NCI-H2029 (cell line): Measurements from ENCODE around the gene CAGE1.
A peak's percentile ranks its signal among the peaks of the same experiment; 100 is the strongest.
"Not testable (repeated sequence)": the region's sequence is repeated elsewhere in the genome, so short reads cannot be mapped to it uniquely, and the experiment has no call there.

Source experiments
- DNase-seq: peaks from one replicate; lab custom pipeline; 2025; lab: John Stamatoyannopoulos, UW

CAGE1 gene

DNA sequence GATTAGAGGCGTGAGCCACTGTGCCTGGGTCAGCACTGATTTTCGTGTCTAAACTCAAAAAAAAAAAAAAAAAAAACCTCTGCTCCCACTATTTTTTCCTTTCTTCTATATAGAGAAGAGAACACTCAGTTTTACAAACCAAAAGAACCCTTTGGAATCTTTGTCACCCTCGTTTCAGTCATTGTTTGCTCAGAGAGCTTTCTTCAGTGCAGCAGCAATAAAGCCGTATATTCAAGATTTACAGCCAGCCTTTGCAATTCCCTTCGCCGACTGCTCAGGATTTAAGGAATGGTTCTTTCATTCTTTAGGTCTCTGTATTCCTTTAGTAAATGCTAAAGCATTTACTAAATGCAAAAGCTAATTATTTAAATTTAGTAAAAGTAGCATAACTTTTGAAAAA is 20.2 kb upstream of the CAGE1 start:
- DNase-seq, result no peak

DNA sequence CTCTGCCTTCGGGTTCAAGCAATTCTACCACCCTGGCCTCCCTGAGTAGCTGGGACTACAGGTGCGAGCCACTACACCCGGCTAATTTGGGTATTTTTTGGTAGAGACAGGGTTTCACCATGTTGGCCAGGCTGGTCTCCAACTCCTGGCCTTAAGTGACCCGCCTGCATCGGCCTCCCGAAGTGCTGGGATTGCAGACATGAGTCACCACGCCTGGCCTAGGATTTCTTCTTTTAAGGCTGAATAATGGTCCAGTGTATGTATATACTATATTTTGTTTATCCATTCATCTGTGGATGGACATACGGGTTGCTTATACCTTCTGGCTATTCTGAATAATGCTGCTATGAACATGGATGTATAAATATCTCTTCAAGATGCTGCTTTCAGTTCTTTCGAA is 17.2 kb upstream of the CAGE1 start:
- DNase-seq, result no peak

DNA sequence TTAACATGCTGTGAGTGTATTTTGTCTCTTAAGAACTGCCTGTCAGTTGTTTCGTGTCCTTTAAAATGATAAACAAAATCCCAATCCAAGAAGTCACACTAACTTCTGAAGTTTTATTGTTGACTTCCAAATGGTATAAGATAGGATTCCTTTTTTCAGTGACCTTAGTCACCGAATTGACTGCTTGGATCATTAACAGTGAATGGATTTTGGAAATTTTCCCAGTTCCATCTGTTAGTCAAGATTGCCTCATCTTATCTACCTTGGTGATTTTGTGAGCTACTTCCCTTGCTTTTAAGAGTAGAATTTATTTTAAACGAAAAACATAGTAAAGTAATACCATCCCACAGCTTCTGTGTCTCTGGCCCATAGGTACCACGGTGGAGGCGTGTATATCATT is 15.0 kb upstream of the CAGE1 start:
- DNase-seq, result no peak

DNA sequence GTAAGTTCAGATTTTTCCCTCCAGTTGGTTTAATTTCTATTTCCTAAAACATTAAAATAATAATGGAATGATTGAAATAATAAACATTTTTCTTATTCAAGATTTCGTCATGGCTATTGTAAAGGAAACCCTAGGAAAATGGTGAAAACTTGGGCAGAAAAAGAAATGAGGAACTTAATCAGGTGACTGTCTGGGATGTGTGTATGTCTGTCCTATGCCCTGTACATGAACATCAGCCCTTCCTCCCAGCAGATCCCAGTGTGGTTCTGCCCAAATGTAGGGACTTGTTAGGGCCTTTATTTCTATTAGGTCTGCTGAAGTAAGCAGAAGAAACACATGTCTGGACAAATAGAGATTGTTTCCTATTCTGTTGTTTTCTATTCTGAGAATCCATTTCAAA is 13.2 kb upstream of the CAGE1 start:
- no peak for DNase-seq

DNA sequence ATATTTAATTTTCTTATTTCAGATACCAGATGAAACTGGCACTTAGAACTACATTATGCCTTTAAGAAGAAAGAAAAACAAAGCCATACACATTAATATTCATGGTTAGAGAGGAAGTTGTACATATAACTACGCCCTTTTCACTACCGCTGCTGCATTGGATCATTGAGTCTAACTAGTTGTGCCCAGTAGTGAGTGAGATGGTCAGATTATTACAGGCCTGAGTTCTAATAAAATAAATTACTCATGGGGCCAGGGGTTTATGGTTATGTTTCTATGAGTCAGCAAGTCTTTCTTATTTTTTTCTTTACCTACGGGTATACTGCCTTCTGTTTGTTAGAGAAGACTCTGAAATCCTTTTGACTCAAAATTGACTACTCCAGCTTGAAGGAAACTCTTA is 11.5 kb upstream of the CAGE1 start:
- DNase-seq, result no peak

DNA sequence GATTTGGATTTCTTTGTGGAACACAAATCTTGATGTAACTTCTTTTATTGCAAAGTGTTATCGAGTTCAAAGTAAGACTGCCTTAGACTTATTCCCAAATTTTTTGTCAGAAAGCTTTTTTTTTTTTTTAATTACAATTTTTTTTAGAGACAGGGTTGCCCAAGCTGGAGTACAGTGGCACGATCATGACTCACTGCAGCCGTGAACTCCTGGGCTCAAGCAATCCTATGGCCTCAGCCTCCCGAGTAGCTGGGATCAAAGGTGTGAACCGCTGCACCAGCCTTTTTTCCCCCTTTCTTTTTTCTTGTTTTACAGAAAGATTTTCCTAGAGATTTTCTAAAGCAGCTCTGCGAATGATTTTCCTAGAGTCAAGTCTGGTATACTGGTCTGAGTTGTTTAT is 2.9 kb upstream of the CAGE1 start:
- no peak for DNase-seq

DNA sequence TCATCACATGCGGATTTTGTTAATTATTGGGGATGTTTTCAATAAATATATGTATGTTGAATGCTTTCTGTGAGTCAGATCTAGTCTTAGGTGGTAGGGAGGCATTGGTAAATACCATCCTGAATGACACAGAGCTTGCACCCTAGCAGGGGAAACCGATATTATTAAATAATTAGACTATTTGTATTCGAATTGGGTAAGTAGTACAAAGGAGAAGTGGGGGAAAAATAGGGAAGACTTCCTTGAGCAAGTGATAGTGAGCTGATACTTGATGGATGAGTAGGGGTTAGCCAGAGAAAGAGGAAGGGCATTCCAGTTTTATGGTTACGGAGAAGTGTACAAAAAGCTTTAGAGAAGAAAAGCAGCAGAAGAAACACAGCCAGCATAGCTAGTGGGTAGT is 1.6 kb upstream of the CAGE1 start:
- DNase-seq, result no peak

DNA sequence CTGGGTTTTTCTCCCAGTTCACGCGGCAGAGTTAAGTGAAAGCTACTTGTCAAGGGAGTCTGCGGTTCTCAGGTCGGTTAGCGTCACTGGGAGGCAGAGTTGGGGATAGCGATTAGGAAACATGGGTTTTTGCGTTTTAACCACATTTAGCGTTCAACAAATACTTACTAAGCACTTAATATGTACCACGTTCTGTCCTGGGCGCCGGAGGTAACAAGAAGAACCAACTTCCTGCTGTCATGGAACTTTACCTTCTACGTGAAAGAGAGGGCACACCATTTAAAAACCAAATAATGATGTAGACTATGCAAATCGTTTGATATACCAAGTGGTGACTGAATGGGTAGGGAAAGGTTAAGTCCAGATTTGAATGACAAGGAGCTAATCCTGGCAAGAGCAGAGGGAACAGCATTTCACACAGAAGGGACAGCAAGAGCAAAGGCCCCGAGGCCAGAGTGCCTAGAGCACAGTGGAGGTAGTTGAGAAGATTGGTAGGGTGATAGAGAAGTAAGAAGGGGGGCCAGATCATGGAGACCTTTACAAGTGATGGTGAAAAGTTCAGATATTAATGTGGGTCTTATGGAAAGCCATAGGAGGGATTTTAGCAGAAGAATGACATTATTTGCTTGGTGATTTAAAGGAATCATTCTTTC is 810 bp upstream of the CAGE1 start:
- DNase-seq, result no peak

DNA sequence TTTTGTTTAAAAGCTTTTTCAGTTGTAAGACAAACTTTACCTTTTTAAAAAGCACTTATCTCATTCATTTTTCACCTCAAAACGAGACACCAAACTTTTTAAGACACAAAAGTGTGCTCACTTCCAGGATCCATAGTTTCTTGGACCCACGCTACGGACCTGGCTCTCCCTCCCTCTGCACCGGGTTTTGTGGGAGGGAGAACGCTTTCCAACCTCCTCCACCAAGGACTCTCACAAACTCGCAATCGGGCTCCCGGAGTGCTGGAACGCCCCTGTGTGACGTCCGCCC is 436 bp downstream of the CAGE1 start:
- no peak for DNase-seq

DNA sequence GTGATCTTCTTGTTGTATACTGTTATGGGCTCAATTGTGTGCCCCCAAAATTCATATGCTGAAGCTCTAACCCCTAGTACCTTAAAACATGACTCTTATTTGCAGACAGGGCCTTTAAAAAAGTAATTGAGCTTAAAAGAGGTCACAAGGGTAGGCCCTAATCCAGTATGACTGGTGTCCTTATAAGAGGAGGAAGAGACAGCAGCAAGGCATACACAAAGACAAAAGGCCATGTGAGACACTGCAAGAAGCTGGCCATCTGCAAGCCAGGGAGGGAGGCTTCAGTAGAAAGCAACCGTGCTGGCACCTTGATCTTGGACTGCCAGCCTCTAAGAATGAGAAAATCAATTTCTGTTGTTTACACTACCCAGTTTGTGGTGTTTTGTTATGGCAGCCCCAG is 8.4 kb downstream of the CAGE1 start:
- DNase-seq, result no peak

DNA sequence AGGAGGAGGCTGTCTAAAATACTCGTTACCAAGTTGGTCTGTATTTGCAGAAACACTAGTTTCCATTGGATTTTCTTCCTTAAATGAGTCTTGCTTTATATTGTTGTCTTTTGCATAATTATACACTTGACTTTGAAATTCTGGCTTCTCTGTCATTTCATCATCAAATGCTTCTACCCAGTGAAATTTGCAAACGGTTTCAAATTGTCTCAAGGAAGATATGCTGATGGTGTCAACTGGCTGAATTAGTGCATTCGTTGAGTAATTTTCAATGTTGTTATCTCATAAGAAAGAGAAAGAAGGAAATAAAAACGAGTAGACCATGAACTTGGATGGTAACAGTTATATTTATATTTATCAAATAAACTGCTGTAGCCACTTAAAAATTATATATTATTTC is 10.8 kb downstream of the CAGE1 start:
- no peak for DNase-seq

DNA sequence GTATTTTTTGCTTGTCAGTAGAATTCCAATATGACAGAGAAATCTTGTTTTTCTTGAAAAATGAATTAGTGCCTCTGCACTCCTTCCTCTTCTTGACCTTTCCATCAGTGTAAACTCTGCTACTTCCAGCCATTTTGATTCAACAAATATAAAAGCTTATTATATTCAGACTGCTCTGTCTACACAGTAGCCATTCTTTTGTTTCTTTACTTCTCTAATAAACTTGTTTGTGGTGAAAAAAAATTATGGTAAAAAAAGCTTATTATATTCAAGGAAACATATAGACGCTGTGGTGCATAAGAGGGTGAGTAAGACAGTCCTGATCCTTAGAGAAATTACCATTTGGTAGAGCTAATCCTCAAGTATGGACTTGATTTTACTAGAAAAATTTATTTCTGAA is 11.6 kb downstream of the CAGE1 start:
- no peak for DNase-seq

DNA sequence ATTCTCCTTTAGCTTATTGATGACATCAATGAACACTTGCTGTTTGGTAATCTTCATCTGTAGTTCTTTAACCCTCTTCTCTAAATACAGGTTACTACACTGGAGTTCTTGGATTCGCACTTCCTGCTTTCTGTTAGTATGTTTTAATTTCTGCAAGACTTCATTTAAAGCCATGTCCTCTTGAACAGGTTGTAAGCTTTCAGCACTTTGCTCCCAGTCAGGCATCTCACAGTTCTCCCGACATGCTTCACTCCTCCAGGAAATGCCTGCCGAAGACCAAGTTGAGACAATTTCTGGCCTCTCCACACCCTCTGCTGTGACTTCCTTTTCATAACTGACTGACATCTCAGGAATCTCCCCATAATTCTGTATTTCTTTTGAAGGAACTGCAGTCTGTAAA is 15.8 kb downstream of the CAGE1 start:
- DNase-seq, result no peak

DNA sequence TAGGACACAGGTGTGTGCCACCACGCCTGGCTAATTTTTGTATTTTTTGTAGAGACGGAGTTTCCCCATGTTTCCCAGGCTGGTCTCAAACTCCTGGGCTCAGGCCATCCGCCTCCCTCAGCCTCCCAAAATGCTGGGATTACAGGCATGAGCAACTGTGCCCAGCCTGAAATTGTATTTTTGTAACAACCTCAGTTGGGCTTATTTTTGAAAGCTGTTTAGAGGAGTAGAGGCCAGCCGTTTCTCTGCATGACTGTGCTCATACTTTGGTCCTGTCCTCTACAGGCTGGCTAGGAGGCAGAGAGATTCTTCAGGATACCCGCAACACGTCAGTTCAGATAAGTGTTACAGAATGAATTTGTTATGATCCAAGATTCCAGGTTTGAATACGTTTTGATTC is 22.1 kb downstream of the CAGE1 start:
- DNase-seq, result no peak

DNA sequence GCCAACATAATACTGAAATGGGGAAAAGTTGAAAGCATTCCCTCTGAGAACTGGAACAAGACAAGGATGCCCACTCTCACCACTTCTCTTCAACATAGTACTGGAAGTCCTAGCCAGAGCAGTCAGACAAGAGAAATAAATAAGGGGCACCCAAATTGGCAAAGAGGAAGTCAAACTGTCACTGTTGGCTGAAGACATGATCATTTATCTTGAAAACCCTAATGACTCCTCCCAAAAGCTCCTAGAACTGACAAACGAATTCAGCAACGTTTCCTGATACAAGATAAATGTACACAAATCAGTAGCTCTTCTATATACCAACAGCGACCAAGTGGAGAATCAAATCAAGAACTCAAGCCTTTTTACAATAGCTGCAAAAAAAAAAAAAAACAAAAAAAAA is 37.6 kb downstream of the CAGE1 start:
- not testable (repeated sequence) for DNase-seq

DNA sequence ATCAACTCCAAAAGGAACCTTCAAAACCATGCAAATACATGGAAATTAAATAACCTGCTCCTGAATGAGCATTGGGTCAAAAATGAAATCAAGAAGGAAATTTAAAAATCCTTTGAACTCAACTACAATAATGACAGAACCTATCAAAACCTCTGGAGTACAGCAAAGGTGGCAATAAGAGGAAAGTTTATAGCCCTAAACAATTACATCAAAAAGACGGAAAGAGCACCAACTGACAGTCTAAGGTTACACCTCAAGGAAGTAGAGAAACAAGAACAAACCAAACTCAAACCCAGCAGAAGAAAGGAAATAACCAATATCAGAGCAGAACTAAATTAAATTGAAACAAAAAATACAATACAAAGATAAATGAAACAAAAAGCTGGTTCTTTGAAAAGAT is 39.0 kb downstream of the CAGE1 start:
- not testable (repeated sequence) for DNase-seq

DNA sequence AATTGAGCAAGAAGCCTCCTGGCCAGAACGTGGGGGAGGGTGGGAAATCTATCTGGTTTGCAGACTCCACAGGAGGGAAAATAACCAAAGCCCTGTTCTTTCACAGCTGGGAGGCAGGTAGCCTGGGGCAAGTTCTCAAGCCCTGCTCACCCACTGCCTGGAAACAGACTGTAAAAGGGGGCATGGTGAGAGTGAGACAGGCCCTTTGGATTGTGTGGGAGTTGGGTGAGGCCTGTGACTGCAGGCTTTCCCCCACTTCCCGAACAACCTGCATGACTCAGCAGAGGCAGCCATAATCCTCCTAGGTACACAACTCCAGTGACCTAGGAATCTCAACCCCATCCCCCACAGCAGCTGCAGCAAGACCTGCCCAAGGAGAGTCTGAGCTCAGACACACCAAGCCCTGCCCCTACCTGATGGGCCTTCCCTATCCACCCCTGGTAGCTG is 42.0 kb downstream of the CAGE1 start:
- DNase-seq, result not testable (repeated sequence)

DNA sequence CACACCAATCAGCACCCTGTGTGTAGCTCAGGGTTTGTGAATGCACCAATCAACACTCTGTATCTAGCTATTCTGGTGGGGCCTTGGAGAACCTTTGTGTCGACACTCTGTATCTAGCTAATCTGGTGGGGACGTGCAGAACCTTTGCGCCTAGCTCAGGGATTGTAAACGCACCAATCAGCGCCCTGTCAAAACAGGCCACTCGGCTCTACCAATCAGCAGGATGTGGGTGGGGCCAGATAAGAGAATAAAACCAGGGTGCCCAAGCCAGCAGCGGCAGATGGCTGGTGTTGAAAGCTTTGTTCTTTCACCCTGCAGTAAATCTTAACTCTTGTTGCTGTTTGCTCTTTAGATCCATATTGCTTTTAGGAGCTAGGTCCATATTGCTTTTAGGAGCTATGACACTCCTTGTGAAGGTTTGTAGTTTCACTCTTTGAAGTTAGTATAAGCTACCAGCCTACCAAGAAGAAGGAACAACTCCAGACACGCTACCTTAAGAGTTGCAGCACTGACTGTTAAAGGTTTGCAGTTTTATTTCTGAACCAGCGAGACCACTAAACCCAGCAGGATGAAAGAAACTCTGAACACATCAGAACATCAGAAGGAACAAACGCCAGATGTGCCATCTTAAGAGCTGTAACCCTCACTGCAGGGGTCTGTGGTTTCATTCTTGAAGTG is 44.6 kb downstream of the CAGE1 start:
- not testable (repeated sequence) for DNase-seq

DNA sequence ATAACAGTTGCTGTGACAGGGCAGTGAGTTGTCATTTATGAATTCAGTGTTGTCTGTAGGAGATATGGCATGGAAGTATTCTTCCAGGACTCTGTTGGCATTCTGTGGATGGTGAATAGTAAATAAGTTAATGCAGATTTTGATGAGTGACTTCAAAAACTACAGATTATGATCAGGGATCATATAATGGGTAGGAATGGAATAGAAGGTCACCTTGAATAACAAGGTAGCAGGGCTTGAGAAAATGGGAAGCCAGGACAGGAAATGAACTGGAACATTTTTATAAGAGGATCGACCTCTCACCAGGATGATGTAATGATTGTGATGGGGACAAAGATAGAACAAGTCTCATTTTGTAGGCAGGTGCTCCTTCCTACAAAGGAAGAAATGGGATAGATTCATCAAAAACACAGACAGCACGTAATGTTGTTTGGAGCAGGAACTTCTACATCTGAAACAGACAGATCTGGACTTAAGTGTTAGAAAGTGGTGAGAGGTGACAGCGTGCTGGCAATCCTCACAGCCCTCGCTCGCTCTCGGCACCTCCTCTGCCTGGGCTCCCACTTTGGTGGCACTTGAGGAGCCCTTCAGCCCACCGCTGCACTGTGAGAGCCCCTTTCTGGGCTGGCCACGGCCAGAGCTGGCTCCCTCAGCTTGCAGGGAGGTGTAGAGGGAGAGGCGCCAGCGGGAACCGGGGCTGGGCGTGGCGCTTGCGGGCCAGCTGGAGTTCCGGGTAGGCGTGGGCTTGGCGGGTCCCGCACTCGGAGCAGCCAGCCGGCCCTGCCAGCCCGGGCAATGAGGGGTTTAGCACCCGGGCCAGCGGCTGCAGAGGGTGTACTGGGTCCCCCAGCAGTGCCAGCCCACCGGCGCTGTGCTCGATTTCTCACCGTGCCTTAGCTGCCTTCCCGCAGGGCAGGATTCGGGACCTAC is 45.7 kb downstream of the CAGE1 start:
- DNase-seq, result peak; percentile 69

DNA sequence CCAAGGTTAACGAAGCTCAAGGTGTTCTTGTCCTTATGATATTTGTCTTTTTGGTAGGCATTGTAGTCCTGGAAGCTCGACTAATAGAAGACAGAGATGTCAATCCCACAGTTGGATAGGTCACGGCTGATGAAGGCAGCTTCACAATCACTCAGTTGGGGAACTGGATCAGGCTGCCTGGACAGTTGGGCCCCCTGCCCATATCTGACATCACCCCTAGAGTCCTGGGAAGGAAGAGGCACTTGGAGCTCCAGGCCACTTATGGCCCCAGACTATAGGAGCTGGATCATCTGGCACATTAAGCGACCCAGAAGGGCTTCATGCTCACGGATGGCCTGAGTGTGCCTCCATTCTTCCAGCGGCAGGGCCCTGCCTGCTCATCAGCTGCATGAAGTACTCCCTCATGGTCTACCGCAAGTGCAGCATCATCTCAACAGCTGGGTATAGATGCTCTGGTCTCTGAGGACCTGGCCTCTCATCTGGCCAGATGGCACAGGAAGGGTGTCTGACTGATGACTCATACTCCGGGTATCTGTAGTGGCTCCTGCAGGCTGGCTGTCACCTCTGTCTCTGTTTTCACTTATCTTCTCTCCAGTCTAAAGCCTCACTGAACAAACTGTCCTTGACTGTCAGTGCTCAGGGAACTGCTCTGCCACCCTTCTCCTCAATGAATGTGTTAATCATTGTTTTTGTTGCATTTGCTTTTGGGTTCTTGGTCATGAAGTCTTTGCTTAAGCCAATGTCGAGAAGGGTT is 47.4 kb downstream of the CAGE1 start:
- DNase-seq, result peak; percentile 97

DNA sequence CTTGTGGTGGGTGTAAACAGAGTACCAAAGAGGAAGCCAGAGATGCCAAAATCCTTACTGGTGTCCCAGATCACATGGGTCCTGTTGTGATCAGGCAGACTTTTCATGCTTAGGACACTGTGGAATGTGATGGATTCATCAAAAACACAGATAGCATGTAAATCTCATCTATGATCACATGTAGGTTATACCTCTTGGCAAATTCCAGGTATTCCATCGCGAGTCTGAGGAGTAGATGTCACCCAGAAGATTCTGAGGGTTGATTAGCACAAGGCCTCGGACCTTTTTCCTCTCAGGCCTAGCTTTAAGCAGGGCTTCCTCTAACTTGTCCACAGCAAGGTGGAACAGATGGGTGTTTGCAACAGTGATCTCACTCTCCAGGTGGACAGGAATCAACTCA is 48.3 kb downstream of the CAGE1 start:
- DNase-seq, result no peak

DNA sequence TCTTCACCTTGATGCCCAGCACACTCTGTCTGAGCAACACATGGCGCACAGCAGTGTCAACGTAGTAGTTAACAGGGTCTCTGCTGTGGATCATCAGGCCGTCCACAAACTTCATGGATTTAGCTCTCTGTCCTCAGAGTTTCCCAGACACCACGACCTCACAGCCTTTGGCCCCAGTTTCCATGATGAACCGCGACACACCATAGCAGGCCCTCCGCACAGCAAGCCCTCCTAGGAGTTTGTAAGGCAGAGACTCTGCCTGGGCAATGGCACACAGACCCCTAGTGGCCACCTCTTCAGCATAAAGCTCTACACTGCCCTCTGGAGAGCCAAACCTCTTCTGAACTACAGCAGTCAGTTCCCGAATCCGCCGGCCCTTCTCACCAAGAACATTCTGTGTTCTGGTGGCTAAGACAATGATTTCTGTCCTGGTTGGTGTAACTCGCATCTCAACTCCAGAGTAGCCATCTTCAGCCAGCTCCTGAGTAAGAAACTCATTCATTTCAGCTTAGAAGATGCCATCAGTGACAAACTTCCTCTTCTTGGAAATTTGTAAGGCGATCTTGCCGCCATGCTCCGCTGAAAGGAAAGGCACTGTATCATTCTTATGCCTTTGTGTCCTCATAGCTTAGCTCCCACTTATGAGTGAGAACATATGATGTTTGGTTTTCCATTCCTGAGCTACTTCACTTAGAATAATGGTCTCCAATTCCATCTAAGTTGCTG is 50.4 kb downstream of the CAGE1 start:
- not testable (repeated sequence) for DNase-seq
